GM10266 (cell line): ENCODE results near the gene NUP42.

Source experiments
- DNase-seq: peaks from one replicate; pipeline ENCODE4 v3.0.0; 2012; ENCODE audit errors: extremely low spot score
- CTCF ChIP-seq: IDR thresholded peaks from 2 replicates; pipeline ENCODE4 v1.5.1; 2012; ENCODE audit warnings: mild to moderate bottlenecking, low read depth; ENCODE audit not compliant: control insufficient read depth, insufficient read depth; ENCODE audit errors: missing control alignments

Gene NUP42

GRCh38 chr7:23234569-23235296 is 52.9 kb downstream of the NUP42 start:
- no peak for TF ChIP-seq CTCF
- DNase-seq: peak; percentile 69

- no peak for TF ChIP-seq CTCF
- no peak for DNase-seq
Measured at GRCh38 chr7:23235813-23236221, 54.0 kb downstream of the NUP42 start.

- DNase-seq: no peak
- no peak for TF ChIP-seq CTCF
Measured at GRCh38 chr7:23237000-23237399, 55.2 kb downstream of the NUP42 start.

- no peak for TF ChIP-seq CTCF
Measured at GRCh38 chr7:23238983-23239652, 57.3 kb downstream of the NUP42 start.

GRCh38 chr7:23239698-23240097 is 57.9 kb downstream of the NUP42 start:
- no peak for DNase-seq
- TF ChIP-seq CTCF: no peak

More at GRCh38 chr7:23238983-23239652, 57.3 kb downstream of the NUP42 start:
- no peak for DNase-seq

GRCh38 chr7:23242321-23242720 is 60.5 kb downstream of the NUP42 start:
- TF ChIP-seq CTCF: no peak
- DNase-seq: peak; percentile 44

GRCh38 chr7:23242935-23243334 is 61.1 kb downstream of the NUP42 start:
- no peak for TF ChIP-seq CTCF
- no peak for DNase-seq
